BLaER1 treated with 17β-estradiol and CSF1 and Interleukin-3, amounts not matched to agents 10 nM and 100 nM (cell line): ENCODE results near the gene NDUFA8.

ENCODE experiments used
- H3K27ac ChIP-seq, 11 experiments: shearing (Covaris generic); formaldehyde crosslinking; 2 replicates each; pipeline ENCODE4 v1.8.1; 2022
- H3K27me3 ChIP-seq, 11 experiments: shearing (Covaris generic); formaldehyde crosslinking; 2 replicates each; pipeline ENCODE4 v1.8.1; 2022
- H3K36me3 ChIP-seq, 11 experiments: shearing (Covaris generic); formaldehyde crosslinking; 2 replicates each; pipeline ENCODE4 v1.8.1; 2022
- H3K4me1 ChIP-seq, 10 experiments: shearing (Covaris generic); formaldehyde crosslinking; 2 replicates each; pipeline ENCODE4 v1.8.1; 2022
- H3K4me2 ChIP-seq, 11 experiments: shearing (Covaris generic); formaldehyde crosslinking; 2 replicates each; pipeline ENCODE4 v1.8.1; 2022
- H3K4me3 ChIP-seq, 10 experiments: shearing (Covaris generic); formaldehyde crosslinking; 2 replicates each; pipeline ENCODE4 v1.8.1; 2022
- H3K9ac ChIP-seq, 11 experiments: shearing (Covaris generic); formaldehyde crosslinking; 2 replicates each; pipeline ENCODE4 v1.8.1; 2022
- H3K9me3 ChIP-seq, 11 experiments: shearing (Covaris generic); formaldehyde crosslinking; replicated peaks in 1 of 11; 2 replicates each; pipeline ENCODE4 v1.8.1; 2022
- H4K20me1 ChIP-seq, 11 experiments: shearing (Covaris generic); formaldehyde crosslinking; 2 replicates each; pipeline ENCODE4 v1.8.1; 2022
- Cebpa-rat ChIP-seq, 11 experiments: shearing (Covaris generic); IDR thresholded peaks; 2 replicates each; pipeline ENCODE4 v1.8.1; 2022

Gene NDUFA8

GRCh38 chr9:122172131-122172530 lies 12.6 kb upstream of the NDUFA8 start:
- H3K4me1 ChIP-seq, result no peaks in the 10 kb centered on the region
- H3K36me3 ChIP-seq, result no peaks in the 10 kb centered on the region
- H3K27me3 ChIP-seq, result no peaks in the 10 kb centered on the region
- H3K4me3 ChIP-seq, result no peak overlapping the region
- no peak overlapping the region for H3K4me2 ChIP-seq
- H3K9ac ChIP-seq, result no peak overlapping the region
- no peak overlapping the region for H3K27ac ChIP-seq
- no peaks in the 10 kb centered on the region for H4K20me1 ChIP-seq
- no peaks in the 10 kb centered on the region for H3K9me3 ChIP-seq
- TF ChIP-seq Cebpa-rat (IDR thresholded peaks at IDR 0.05), result no peak

GRCh38 chr9:122168356-122168755 lies 8.8 kb upstream of the NDUFA8 start:
- Histone ChIP-seq H3K9ac (no peak overlapping the region), H3K4me1 (no peaks in the 10 kb centered on the region), H3K4me2 (no peak overlapping the region), H3K27me3 (no peaks in the 10 kb centered on the region), H3K9me3 (0 out of 22 replicates have a peak, but pooled peaks cover 0 to 1% (median 0%) of the 10 kb centered on the region in 11 experiments), H3K27ac (no peak overlapping the region), H3K4me3 (no peak overlapping the region), H3K36me3 (no peaks in the 10 kb centered on the region), H4K20me1 (no peaks in the 10 kb centered on the region)
- no peak for TF ChIP-seq Cebpa-rat (IDR thresholded peaks at IDR 0.05)

GRCh38 chr9:122164286-122164685 lies 4.7 kb upstream of the NDUFA8 start:
- no peak for TF ChIP-seq Cebpa-rat (IDR thresholded peaks at IDR 0.05)

GRCh38 chr9:122162415-122162814 lies 2.8 kb upstream of the NDUFA8 start:
- Histone ChIP-seq H3K27me3 (no peaks in the 10 kb centered on the region), H3K4me3 (no peak overlapping the region)
- TF ChIP-seq Cebpa-rat (IDR thresholded peaks at IDR 0.05), result no peak

More at GRCh38 chr9:122164286-122164685, 4.7 kb upstream of the NDUFA8 start:
- Histone ChIP-seq H4K20me1 (no peaks in the 10 kb centered on the region), H3K4me2 (no peak overlapping the region), H3K9me3 (peaks cover 11 to 19% (median 16%) of the 10 kb centered on the region in 11 experiments; a peak in 21 of 22 replicates), H3K4me3 (no peak overlapping the region), H3K9ac (no peak overlapping the region), H3K27ac (no peak overlapping the region), H3K36me3 (no peaks in the 10 kb centered on the region), H3K27me3 (no peaks in the 10 kb centered on the region), H3K4me1 (peaks cover 0 to 9% (median 6%) of the 10 kb centered on the region in 10 experiments; a peak in 11 of 20 replicates)

GRCh38 chr9:122159925-122160246 lies 307 bp upstream of the NDUFA8 start:
- H3K27ac ChIP-seq, result peak overlapping the region in 4 of 11 experiments; percentile 82 to 88 (median 86); a peak in 4 of 22 replicates
- H3K4me2 ChIP-seq, result peak overlapping the region; percentile 46 to 98 (median 86)
- peaks cover 0 to 7% (median 0%) of the 10 kb centered on the region in 11 experiments; a peak in 2 of 22 replicates for H3K36me3 ChIP-seq
- H3K9me3 ChIP-seq, result peaks cover 11 to 19% (median 16%) of the 10 kb centered on the region in 11 experiments; a peak in 21 of 22 replicates
- peak overlapping the region in 6 of 11 experiments; percentile 91 to 94 (median 91); a peak in 7 of 22 replicates for H3K9ac ChIP-seq
- no peaks in the 10 kb centered on the region for H3K27me3 ChIP-seq
- peaks cover 0 to 31% (median 23%) of the 10 kb centered on the region in 11 experiments; a peak in 15 of 22 replicates for H4K20me1 ChIP-seq
- peak overlapping the region; percentile 85 to 100 (median 96) for H3K4me3 ChIP-seq
- H3K4me1 ChIP-seq, result peaks cover 19 to 41% (median 21%) of the 10 kb centered on the region in 10 experiments; a peak in 19 of 20 replicates
- no peak for TF ChIP-seq Cebpa-rat (IDR thresholded peaks at IDR 0.05)

More at GRCh38 chr9:122162415-122162814, 2.8 kb upstream of the NDUFA8 start:
- Histone ChIP-seq H3K36me3 (no peaks in the 10 kb centered on the region), H3K9me3 (peaks cover 11 to 19% (median 16%) of the 10 kb centered on the region in 11 experiments; a peak in 21 of 22 replicates), H3K4me2 (no peak overlapping the region), H3K27ac (no peak overlapping the region), H3K9ac (no peak overlapping the region), H4K20me1 (peaks cover 0 to 9% (median 6%) of the 10 kb centered on the region in 11 experiments; a peak in 10 of 22 replicates), H3K4me1 (peaks cover 11 to 21% (median 18%) of the 10 kb centered on the region in 10 experiments; a peak in 19 of 20 replicates)

GRCh38 chr9:122158202-122158601 lies 1.4 kb downstream of the NDUFA8 start:
- TF ChIP-seq Cebpa-rat (IDR thresholded peaks at IDR 0.05), result no peak
- Histone ChIP-seq H3K4me1 (peaks cover 19 to 47% (median 21%) of the 10 kb centered on the region in 10 experiments; a peak in 19 of 20 replicates), H3K9ac (no peak overlapping the region), H4K20me1 (peaks cover 0 to 46% (median 35%) of the 10 kb centered on the region in 11 experiments; a peak in 17 of 22 replicates), H3K4me3 (peak overlapping the region in 2 of 10 experiments; percentile 96; a peak in 4 of 20 replicates), H3K27me3 (no peaks in the 10 kb centered on the region), H3K9me3 (peaks cover 11 to 17% (median 15%) of the 10 kb centered on the region in 11 experiments; a peak in 21 of 22 replicates), H3K36me3 (peaks cover 0 to 7% (median 0%) of the 10 kb centered on the region in 11 experiments; a peak in 5 of 22 replicates), H3K27ac (no peak overlapping the region), H3K4me2 (peak overlapping the region; percentile 45 to 98 (median 86))

GRCh38 chr9:122155796-122156195 lies 3.8 kb downstream of the NDUFA8 start:
- TF ChIP-seq Cebpa-rat (IDR thresholded peaks at IDR 0.05), result no peak
- Histone ChIP-seq H4K20me1 (peaks cover 0 to 65% (median 51%) of the 10 kb centered on the region in 11 experiments; a peak in 17 of 22 replicates), H3K36me3 (peaks cover 18 to 29% (median 21%) of the 10 kb centered on the region in 11 experiments; a peak in 20 of 22 replicates)

GRCh38 chr9:122151267-122151828 lies 8.2 kb downstream of the NDUFA8 start:
- no peaks in the 10 kb centered on the region for H3K9me3 ChIP-seq
- no peak overlapping the region for H3K4me3 ChIP-seq
- TF ChIP-seq Cebpa-rat (IDR thresholded peaks at IDR 0.05), result 0 out of 22 replicates have a peak, but pooled peaks of 1 of the 11 experiments have one; percentile 12
- no peaks in the 10 kb centered on the region for H3K27me3 ChIP-seq
- H3K36me3 ChIP-seq, result peaks cover 58 to 73% (median 64%) of the 10 kb centered on the region in 11 experiments
- H3K27ac ChIP-seq, result no peak overlapping the region
- peaks cover 0 to 67% (median 46%) of the 10 kb centered on the region in 11 experiments; a peak in 17 of 22 replicates for H4K20me1 ChIP-seq
- no peak overlapping the region for H3K9ac ChIP-seq
- no peak overlapping the region for H3K4me2 ChIP-seq
- H3K4me1 ChIP-seq, result peaks cover 0 to 22% (median 2%) of the 10 kb centered on the region in 10 experiments; a peak in 10 of 20 replicates

More at GRCh38 chr9:122155796-122156195, 3.8 kb downstream of the NDUFA8 start:
- H3K4me3 ChIP-seq, result no peak overlapping the region
- peaks cover 19 to 47% (median 21%) of the 10 kb centered on the region in 10 experiments; a peak in 19 of 20 replicates for H3K4me1 ChIP-seq
- H3K27me3 ChIP-seq, result no peaks in the 10 kb centered on the region
- no peaks in the 10 kb centered on the region for H3K9me3 ChIP-seq
- no peak overlapping the region for H3K27ac ChIP-seq
- H3K4me2 ChIP-seq, result peak overlapping the region in 5 of 11 experiments; percentile 1 to 24 (median 9); a peak in 5 of 22 replicates
- H3K9ac ChIP-seq, result no peak overlapping the region; a peak in 1 of 22 replicates

GRCh38 chr9:122145592-122145863 lies 14.1 kb downstream of the NDUFA8 start:
- H3K4me1 ChIP-seq, result no peaks in the 10 kb centered on the region
- no peak overlapping the region for H3K27ac ChIP-seq
- peaks cover 80 to 95% (median 91%) of the 10 kb centered on the region in 11 experiments for H3K36me3 ChIP-seq
- H3K9ac ChIP-seq, result no peak overlapping the region
- no peaks in the 10 kb centered on the region for H3K27me3 ChIP-seq
- peaks cover 0 to 29% (median 20%) of the 10 kb centered on the region in 11 experiments; a peak in 11 of 22 replicates for H4K20me1 ChIP-seq
- no peak for TF ChIP-seq Cebpa-rat (IDR thresholded peaks at IDR 0.05)
- no peaks in the 10 kb centered on the region for H3K9me3 ChIP-seq
- no peak overlapping the region for H3K4me3 ChIP-seq
- no peak overlapping the region for H3K4me2 ChIP-seq
